GM19452 (cell line): ENCODE results near the gene URI1.
"Not testable (repeated sequence)": the region's sequence is repeated elsewhere in the genome, so short reads cannot be mapped to it uniquely, and the experiment has no call there.

Experiments
- ATAC-seq: cut with Tn5 transposase; IDR thresholded peaks from one replicate; pipeline ENCODE4 v1.9.1; 2021; ENCODE audit not compliant: unreplicated experiment

Gene URI1

GRCh38 chr19:29941828-29942403, at the start of gene URI1:
TSS of gene URI1 (plus strand) at chr19:29942239. CDS start at chr19:29942548, 309 bp downstream.
- peak; percentile 86 for ATAC-seq

DNA sequence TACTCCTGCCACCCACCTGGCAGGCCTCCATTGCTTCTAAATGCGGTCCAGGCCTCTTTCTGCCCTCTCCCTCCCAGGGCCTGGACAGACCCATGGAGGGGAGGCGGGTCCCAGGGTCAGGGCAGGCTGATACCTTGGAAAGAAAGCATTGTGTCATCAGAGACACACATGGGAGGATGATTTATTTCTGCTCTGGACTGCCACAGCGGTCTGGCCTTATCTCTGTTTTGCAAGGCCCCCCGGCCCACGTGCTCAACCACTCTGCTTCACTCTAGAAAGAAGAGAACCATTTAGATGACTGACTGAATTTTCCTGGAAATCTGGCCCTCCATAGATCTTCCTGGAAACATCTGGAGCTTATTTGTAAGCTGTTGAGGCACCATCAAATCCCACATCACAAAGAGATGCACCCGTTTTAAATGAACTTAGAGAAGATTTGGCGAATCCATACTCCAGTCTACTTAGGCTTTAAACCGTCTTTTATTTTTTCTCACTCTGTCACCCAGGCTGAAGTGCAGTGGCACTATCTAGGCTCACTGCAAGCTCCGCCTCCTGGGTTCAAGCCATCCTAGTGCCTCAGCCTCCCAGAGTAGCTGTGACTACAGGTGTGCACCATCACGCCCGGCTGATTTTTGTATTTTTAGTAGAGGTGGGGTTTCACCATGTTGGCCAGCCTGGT, 48.3 kb upstream of the URI1 start:
- no peak for ATAC-seq

DNA sequence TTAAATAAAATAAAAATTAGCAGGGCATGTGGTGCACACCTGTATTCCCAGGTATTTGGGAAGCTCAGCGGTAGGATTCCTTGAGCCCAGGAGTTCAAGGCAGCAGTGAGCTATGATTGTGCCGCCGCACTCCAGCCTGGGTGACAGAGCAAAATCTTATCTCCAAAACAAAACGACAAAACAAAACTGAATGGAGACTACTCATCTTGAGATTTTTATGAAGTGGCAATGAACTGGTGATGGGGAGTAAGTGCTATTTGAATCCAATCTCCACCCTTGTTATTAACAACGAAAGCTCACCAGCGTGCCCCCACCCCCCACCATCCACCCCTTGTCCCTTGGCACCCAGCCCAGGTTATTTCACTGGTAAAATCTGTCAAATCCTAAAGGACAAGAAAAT, 45.2 kb upstream of the URI1 start:
- no peak for ATAC-seq

GRCh38 chr19:29897466-29897865, 44.6 kb upstream of the URI1 start:
- no peak for ATAC-seq

GRCh38 chr19:29904017-29904416, 38.0 kb upstream of the URI1 start:
- no peak for ATAC-seq

DNA sequence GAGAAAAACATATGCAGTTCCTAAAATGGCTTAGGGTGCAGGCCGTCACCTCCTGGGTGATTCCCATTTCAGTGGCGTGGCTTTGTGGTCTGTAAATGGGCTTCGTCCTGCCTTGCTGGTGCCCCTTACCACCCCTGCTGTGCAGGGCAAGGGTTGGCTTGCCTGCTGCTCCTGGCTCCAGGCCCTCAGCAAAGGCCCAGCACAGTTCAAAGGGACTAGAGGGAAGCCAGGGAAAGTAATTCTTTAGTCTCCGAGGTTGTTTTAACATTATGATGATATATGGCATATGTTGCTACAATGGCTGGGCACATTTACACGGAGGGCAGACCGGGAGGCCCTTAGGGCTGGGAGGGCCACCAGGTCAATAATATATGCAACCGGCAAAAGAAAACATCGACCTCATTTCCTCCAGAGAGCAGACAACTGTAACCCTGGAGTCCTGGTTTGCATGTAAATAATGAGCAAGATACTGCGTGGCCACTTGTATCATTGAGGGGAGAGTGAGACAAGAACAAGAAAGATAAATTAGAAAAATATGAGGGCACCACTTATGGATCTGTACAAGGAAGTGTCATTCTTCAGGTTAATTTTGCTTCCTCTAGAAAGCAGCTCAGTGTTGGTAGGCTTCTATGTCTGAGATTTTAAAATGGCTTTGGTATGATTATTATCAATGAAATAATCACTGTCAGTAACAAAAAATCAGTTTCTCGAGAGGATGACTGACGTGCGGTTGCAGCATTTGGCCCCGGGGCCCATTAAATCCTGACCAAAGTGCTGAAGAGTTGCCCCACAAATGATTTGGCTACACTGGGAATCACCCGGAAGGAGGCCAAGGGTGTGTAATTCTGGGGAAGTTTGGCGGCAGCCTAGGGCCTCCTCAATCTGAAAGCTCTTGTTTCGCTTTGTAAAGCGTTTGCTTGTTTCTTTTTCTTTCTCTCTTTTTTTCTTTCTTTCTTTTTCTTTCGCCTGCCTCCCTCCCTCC, 32.8 kb upstream of the URI1 start:
- no peak for ATAC-seq

DNA sequence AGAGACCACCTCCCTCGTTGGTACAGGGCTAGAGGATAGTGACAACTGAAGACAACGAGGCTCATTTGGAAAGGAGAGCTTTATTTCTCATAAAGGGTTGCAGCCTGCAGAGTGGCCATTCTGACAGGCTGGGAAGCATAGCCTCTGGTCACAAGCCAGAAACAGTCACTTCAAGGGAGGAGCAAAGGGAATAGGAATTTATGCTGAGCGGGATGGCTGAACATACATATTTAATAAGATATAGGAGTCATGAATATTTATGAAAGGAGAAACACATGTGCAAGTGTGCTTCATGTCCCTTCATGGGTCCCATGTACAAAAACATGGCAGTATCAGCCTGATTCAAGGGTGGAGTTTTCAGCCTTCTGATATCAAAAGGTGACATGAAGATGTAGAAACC, 27.1 kb upstream of the URI1 start:
- ATAC-seq: no peak

GRCh38 chr19:29915832-29916231, 26.2 kb upstream of the URI1 start:
- not testable (repeated sequence) for ATAC-seq

DNA sequence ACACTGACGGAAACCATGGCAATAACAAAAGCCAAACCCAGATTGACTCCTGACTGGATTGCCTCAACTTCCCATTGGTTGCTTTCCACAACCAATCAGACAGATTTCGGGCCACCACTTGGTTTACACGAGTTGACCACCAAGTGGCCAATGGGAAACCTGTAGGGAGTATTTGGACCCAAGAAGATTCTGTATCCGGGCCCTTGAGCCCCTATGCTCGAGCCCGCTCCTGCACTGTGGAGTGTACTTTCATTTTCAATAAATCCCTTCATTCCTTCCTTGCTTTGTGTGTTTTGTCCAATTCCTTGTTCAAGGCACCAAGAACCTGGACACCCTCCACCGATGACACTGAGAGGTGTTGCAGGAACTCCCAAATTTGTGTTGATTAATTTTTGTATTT, 24.1 kb upstream of the URI1 start:
- ATAC-seq: no peak

DNA sequence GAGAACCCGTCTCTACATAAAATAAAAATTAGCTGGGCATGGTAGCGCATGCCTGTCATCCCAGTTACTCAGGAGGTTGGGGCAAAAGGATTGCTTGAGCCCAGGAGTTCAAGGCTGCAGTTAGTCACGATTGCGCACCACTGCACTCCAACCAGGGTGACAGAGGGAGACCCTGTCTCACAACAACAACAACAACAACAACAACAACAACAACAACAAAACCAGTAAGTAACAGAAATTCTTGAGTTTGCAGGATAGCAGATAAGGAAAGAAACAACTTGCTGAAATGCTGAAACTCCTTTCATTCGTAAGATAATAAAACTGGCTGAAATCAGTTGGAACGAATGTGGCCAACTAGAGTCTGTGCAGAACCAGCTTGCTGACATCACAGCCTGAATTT, 23.1 kb upstream of the URI1 start:
- no peak for ATAC-seq

GRCh38 chr19:29922972-29923371, 19.1 kb upstream of the URI1 start:
- ATAC-seq: no peak

DNA sequence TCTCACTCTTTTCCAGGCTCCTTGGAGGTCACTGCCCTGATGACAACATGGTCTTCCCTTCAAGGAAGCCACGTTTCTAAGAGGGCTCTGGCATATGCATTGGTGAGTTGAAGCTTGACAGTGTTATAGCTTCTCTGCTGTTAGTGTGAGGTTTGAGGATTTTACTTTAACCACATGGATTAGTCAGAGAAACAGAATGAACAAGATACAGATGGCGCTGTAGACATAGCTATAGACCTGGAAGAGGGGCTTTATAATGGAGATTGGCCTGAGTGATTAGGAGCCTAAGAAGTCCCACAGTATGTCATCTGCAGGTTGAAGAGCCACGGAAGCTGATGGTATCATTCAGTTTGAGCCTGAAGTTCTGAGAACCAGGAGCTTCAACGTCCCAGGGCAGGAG, 18.4 kb upstream of the URI1 start:
- ATAC-seq: no peak

DNA sequence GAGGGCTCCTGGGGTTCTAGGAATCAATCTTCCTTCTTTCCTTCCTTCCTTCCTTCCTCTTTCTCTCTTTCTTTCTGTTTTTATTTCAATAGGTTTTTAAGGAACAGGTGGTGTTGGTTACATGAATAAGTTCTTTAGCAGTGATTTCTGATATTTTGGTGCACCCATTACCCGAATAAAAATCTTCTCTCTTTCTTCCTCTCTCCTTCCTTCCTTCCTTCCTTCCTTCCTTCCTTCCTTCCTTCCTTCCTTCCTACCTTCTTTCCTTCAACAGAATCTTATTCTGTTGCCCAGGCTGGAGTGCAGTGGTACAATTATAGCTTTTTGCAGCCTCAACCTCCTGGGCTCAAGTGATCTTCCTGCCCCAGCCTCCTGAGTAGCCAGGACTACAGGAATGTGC, 16.0 kb upstream of the URI1 start:
- no peak for ATAC-seq

DNA sequence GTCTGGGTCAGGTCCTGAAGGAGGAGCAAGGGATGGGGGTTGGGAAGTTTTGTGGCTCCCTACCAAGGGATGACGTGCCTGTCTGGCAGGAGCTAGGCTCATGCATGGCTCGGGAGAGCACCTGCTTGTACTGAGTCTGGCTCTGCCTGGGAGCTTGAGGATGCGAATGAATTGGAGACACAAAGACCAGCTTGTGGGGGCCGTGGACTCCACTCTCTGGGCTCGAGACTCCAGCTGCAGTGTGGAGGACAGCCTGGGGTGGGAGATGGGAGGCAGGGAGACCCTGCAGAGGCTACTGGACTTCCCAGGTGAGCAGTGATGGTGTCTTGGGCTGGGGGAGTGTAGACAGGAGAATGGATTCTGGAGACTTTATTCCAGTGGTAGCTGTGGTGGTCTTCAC, 15.2 kb upstream of the URI1 start:
- no peak for ATAC-seq

GRCh38 chr19:29927944-29928625, 14.0 kb upstream of the URI1 start:
- peak; percentile 65 for ATAC-seq

DNA sequence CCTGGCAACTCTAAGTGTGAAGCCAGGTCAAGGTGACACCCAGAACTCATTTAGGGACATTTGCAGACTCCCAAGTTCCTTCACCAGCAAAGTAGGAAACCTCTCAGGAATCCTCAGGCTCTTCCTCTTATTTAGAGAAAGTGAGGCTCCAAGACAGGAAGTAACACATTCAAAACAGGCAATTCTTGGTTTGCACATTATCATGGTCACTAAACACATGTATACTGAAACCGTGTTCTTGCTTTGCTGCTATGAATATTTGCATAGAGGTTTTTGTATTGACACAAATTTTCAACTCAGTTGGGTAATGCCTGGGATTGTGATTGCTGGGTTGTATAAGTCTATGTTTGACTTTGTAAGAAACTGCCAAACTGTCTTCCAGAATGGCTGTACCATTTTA, 13.2 kb upstream of the URI1 start:
- peak; percentile 76 for ATAC-seq

DNA sequence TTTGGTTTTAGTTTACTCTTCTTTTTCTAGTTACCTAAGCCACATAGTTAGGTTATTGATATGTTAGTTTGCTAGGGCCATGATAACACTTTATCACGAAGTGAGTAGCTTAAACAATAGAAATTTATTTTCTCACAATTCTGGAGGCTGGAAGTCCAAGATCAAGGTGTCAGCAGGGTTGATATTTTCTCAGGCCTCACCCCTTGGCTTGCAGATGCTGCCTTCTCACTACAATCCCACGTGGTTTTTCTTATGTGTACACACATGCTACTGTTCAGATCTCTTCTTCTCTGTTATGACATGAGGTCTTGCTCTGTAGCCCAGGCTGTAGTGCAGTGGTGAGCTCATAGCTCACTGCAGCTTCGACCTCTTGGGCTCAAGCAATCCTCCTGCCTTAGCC, 7.8 kb upstream of the URI1 start:
- ATAC-seq: no peak

GRCh38 chr19:29934781-29935180, 7.3 kb upstream of the URI1 start:
- ATAC-seq: no peak

DNA sequence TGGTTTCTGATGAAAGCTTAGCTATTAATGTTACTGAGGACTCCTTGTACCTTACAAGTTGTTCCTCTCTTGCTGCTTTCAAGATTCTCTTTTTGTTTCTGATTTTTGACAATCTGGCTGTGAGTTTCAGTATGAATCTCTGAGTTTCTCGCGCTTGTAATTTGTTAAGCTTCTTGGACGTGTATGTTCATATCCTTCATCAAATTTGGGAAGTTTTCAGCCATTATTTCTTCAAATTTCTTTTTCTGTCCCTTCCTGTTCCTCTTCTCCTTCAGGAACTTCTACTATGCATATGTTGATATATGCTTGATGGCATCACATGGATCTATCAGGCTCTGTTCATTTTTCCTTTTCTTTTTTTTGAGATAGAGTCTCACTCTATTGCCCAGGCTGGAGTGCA, 5.6 kb upstream of the URI1 start:
- no peak for ATAC-seq

- ATAC-seq: no peak
These were observed 2.4 kb upstream of the URI1 start for GRCh38 chr19:29939628-29940027.

GRCh38 chr19:29940971-29941585, 961 bp upstream of the URI1 start:
- no peak for ATAC-seq
